Right atrium auricular region (tissue), 2 donors: ENCODE measurements around the gene ASB13. TPM values are rescaled to one million over a fixed set of nuclear protein-coding genes. Genes with fewer than 3 reads are reported as not detected.
"Not testable (repeated sequence)": the region's sequence is repeated elsewhere in the genome, so short reads cannot be mapped to it uniquely, and the experiment has no call there.

Experiments used
- DNase-seq: peaks from one replicate; pipeline ENCODE4 v3.0.0-alpha.2; 2019; ENCODE audit warnings: low spot score
- H3K27ac ChIP-seq, 2 donors: fragments of 200-600 bp; sonication (generic); 1 replicate in 1 of 2; 2 replicates in 1 of 2; pipeline ENCODE4 v1.5.1; 2016 to 2019
- H3K27me3 ChIP-seq, 2 donors: fragments of 200-600 bp; sonication (generic); one replicate each; pipeline versions ENCODE4 v1.5.1 to v1.6.0; 2017 to 2019
- H3K36me3 ChIP-seq: fragments of 200-600 bp; sonication (generic); one replicate; pipeline ENCODE4 v1.5.1; 2016
- H3K4me1 ChIP-seq, 2 donors: fragments of 200-600 bp; sonication (generic); one replicate each; pipeline versions ENCODE4 v1.5.1 to v1.6.0; 2017 to 2019
- H3K4me3 ChIP-seq, 2 donors: fragments of 200-600 bp; sonication (generic); 1 replicate in 1 of 2; 2 replicates in 1 of 2; pipeline ENCODE4 v1.5.1; 2017 to 2019; ENCODE audit warnings: mild to moderate bottlenecking in 1 of 2, moderate library complexity in 1 of 2
- H3K9me3 ChIP-seq, 2 donors: fragments of 200-600 bp; sonication (generic); one replicate each; pipeline ENCODE4 v1.5.1; 2019
- total RNA-seq, 2 donors: library from RNA; depleted of rRNA; stranded (reverse); fragments of >200 nt; gene quantifications; one replicate each; pipeline ENCODE4 v1.1.0, GENCODE V29; 2016
- TF ChIP-seq, protein P1 (sequence below), 2 donors: fragments of 200-600 bp; sonication (generic); IDR thresholded peaks; one replicate each; pipeline ENCODE4 v1.5.1; 2019; ENCODE audit warnings: antibody characterized with exemption in 2 of 2

Gene ASB13
- total RNA-seq, 2 donors from 2014 or later, result 10.5 to 14.3 TPM

DNA sequence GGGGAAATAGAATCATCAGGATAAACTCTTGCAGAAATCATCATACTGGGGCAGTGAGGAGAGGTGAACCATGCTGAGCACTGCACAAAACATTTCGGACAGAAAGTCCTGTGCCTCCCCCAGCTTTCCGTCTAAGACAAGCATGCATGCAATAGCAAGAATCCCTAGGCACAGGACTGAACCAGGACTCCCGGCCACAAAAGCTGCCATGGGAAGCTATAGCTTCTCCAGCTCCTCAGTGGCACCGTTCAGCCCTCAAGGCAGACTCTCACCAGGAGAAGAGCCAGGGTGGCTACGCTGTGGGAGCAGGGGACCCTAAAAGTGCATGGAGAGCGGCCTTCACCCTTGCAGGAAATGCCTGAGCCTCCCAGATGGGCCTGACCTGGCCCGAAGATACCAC, 70.8 kb downstream of the ASB13 start:
- DNase-seq, result no peak
- Histone ChIP-seq H3K27ac (no peak overlapping the region), H3K4me1 (peaks cover 0 to 10% of the 10 kb centered on the region in 2 donors), H3K4me3 (no peak overlapping the region), H3K9me3 (no peaks in the 10 kb centered on the region), H3K36me3 (no peaks in the 10 kb centered on the region), H3K27me3 (no peaks in the 10 kb centered on the region)
- TF ChIP-seq, protein P1, sequence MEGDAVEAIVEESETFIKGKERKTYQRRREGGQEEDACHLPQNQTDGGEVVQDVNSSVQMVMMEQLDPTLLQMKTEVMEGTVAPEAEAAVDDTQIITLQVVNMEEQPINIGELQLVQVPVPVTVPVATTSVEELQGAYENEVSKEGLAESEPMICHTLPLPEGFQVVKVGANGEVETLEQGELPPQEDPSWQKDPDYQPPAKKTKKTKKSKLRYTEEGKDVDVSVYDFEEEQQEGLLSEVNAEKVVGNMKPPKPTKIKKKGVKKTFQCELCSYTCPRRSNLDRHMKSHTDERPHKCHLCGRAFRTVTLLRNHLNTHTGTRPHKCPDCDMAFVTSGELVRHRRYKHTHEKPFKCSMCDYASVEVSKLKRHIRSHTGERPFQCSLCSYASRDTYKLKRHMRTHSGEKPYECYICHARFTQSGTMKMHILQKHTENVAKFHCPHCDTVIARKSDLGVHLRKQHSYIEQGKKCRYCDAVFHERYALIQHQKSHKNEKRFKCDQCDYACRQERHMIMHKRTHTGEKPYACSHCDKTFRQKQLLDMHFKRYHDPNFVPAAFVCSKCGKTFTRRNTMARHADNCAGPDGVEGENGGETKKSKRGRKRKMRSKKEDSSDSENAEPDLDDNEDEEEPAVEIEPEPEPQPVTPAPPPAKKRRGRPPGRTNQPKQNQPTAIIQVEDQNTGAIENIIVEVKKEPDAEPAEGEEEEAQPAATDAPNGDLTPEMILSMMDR (IDR thresholded peaks at IDR 0.05), result no peak

DNA sequence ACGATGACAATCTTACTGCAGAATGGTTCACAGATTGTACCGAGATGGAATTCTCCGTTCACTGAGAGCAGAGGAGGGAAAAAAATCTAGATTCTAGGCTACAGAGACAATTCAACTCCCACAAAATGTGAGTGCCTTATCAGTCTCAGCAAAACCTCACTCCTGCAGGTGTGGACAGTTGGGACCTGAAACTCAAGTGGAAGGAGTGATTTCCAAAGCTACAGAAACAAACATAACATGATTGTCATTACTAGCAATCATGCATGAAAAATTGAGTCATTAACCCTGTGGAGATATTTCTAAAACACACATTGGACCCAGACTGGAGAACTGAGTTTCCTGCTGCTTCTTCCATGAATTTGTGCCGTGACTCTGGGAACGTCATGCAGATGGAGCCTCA, 71.3 kb downstream of the ASB13 start:
- no peak for DNase-seq
- Histone ChIP-seq H3K9me3 (no peaks in the 10 kb centered on the region), H3K27me3 (no peaks in the 10 kb centered on the region), H3K4me3 (no peak overlapping the region), H3K4me1 (peaks cover 0 to 10% of the 10 kb centered on the region in 2 donors), H3K27ac (no peak overlapping the region), H3K36me3 (no peaks in the 10 kb centered on the region)
- TF ChIP-seq, protein P1 (IDR thresholded peaks at IDR 0.05), result no peak

GRCh38 chr10:5594271-5595049, 71.9 kb downstream of the ASB13 start:
- H3K27ac ChIP-seq, result no peak overlapping the region
- H3K27me3 ChIP-seq, result no peaks in the 10 kb centered on the region
- peaks cover 0 to 10% of the 10 kb centered on the region in 2 donors for H3K4me1 ChIP-seq
- H3K4me3 ChIP-seq, result no peak overlapping the region
- TF ChIP-seq, protein P1 (IDR thresholded peaks at IDR 0.05), result no peak
- no peaks in the 10 kb centered on the region for H3K9me3 ChIP-seq
- H3K36me3 ChIP-seq, result no peaks in the 10 kb centered on the region
- DNase-seq, result no peak

- H3K27me3 ChIP-seq, H3K4me3 ChIP-seq, DNase-seq, H3K27ac ChIP-seq, H3K36me3 ChIP-seq, H3K9me3 ChIP-seq, H3K4me1 ChIP-seq: not testable (repeated sequence)
These were observed 73.0 kb downstream of the ASB13 start for GRCh38 chr10:5593347-5593746.

DNA sequence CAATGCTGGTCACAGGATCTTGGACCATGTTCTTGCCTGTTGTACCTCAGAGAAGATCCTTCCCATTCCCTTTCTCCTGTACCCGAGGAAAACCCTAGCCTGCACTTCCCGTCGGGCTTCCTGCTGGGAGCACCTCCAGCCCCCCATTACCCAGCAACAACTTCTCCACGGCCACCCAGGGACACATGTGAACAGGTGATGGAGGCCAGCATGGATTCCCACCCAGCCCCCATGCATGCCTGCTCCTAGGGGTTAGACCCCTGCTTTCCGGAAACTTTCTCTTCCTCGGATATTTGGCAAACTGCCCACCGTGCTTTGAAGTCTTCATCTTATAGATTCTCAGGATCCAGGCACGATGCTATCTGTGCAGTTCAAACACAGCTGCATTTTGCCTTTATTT, 74.3 kb downstream of the ASB13 start:
- H3K36me3 ChIP-seq, result no peaks in the 10 kb centered on the region
- H3K4me1 ChIP-seq, result peaks cover 0 to 10% of the 10 kb centered on the region in 2 donors
- no peaks in the 10 kb centered on the region for H3K9me3 ChIP-seq
- no peak overlapping the region for H3K4me3 ChIP-seq
- TF ChIP-seq, protein P1 (IDR thresholded peaks at IDR 0.05), result no peak
- no peaks in the 10 kb centered on the region for H3K27me3 ChIP-seq
- DNase-seq, result no peak
- H3K27ac ChIP-seq, result no peak overlapping the region

DNA sequence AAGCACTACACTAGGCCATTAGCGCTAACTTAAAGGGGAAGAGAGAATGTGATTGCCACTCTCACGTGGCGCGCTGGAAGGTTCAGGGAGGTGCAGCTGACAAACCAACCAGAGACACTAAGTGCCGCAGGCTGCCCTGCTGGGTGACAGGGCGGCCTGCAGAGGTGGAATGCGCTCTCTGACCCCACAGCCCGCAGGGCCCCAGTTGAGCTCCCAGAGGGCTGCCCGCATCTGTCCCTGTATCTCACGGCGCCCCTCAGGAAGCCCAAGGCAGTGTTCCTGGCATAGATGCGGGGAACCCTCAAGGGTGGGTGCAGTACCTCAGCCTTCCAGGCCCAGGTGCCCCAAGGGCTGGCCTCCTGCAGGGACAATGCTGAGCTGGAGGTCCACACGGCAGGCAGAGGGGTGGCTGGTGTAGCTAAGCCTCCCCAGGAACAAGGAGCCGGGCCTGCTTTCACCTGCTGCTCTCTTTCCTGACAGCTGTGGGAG, 75.0 kb downstream of the ASB13 start:
- DNase-seq, result no peak
- Histone ChIP-seq H3K4me3 (no peak overlapping the region), H3K27me3 (no peaks in the 10 kb centered on the region), H3K9me3 (no peaks in the 10 kb centered on the region), H3K4me1 (peaks cover 0 to 10% of the 10 kb centered on the region in 2 donors), H3K36me3 (no peaks in the 10 kb centered on the region), H3K27ac (no peak overlapping the region)
- TF ChIP-seq, protein P1 (IDR thresholded peaks at IDR 0.05), result no peak
